ENCODE measurements around the gene CNOT11.

DNA sequence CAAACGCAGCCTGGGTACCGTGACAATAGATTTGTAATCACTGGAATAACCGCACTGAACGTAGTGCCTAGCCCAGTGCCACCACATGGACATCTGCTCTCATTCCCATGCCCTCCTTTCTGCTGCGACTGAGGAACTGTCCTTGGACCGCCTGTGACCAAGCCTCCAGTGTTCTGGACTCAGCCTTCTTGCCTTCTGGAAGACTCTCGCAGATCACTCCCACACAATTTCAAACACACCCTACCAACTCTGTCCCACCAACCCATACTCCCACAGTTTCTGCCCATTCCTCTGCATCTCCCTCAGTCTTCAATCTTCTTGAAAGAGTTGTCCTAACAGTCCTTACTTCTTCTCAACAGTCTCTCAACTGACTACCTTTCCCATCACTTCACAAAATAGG is 53.7 kb downstream of the CNOT11 start:
- TF ChIP-seq EEA1 (CRISPR knock-in tag; IDR thresholded peaks at IDR 0.05; ENCODE audit: borderline replicate concordance), result no peak
- no peak for TF ChIP-seq HNRNPUL1 (IDR thresholded peaks at IDR 0.05; ENCODE audit: low read depth, low read length)
- no peak for TF ChIP-seq ISX (CRISPR knock-in tag; conservative IDR thresholded peaks at IDR 0.05)
- TF ChIP-seq NR2F2 (IDR thresholded peaks at IDR 0.05; ENCODE audit: borderline replicate concordance, low read depth), result no peak
- TF ChIP-seq SMARCC2 (IDR thresholded peaks at IDR 0.05), result no peak
- no peak for TF ChIP-seq DMTF1 (CRISPR knock-in tag; IDR thresholded peaks at IDR 0.05)
- TF ChIP-seq NR2F1 (CRISPR knock-in tag; IDR thresholded peaks at IDR 0.05), result no peak
- TF ChIP-seq, protein P1, sequence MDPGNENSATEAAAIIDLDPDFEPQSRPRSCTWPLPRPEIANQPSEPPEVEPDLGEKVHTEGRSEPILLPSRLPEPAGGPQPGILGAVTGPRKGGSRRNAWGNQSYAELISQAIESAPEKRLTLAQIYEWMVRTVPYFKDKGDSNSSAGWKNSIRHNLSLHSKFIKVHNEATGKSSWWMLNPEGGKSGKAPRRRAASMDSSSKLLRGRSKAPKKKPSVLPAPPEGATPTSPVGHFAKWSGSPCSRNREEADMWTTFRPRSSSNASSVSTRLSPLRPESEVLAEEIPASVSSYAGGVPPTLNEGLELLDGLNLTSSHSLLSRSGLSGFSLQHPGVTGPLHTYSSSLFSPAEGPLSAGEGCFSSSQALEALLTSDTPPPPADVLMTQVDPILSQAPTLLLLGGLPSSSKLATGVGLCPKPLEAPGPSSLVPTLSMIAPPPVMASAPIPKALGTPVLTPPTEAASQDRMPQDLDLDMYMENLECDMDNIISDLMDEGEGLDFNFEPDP (CRISPR knock-in tag; conservative IDR thresholded peaks at IDR 0.05), result no peak
- no peak for TF ChIP-seq CTCF (CRISPR knock-in tag; IDR thresholded peaks at IDR 0.05)

Data from HepG2 (cell line).